ENCODE data around the gene DYNLT1. TPM values are rescaled to one million over a fixed set of nuclear protein-coding genes. Genes with fewer than 3 reads are reported as not detected.
A peak's percentile ranks its signal among the peaks of the same experiment; 100 is the strongest.

DYNLT1 gene
- total RNA-seq, 5 donors from 2014 or later (not counting 1 experiment from before 2014, with no cell fraction given), result 50.8 to 128 (median 59.5) TPM

GRCh38 chr6:158642097-158642601 lies 2.4 kb downstream of the DYNLT1 start:
- ATAC-seq (replicated peaks in 1 of 4), result no peak
- WGBS (ENCODE audit: insufficient coverage), result 92% methylated on average over 6 of the region's 8 CpGs
- peaks cover 12 to 57% of the 10 kb centered on the region in 2 experiments for H3K4me1 ChIP-seq (ENCODE audit: control insufficient read depth in 1 of 2, extremely low read depth in 1 of 2, insufficient read depth in 2 of 2, low read length in 2 of 2)
- H3K4me1 Mint-ChIP-seq, result peaks cover 66 to 76% (median 71%) of the 10 kb centered on the region in 3 donors
- peaks cover 3 to 32% of the 10 kb centered on the region in 2 donors for H3K36me3 ChIP-seq (ENCODE audit: control insufficient read depth in 2 of 2, extremely low read depth in 1 of 2, insufficient read depth in 1 of 2, low read length in 1 of 2)
- no peaks in the 10 kb centered on the region for H3K27me3 ChIP-seq (replicated peaks in 1 of 2; ENCODE audit: control insufficient read depth in 2 of 2, extremely low read depth in 1 of 2, insufficient read depth in 2 of 2, low read length in 1 of 2)
- H3K9me3 Mint-ChIP-seq, result no peaks in the 10 kb centered on the region
- H3K27ac Mint-ChIP-seq, result peak overlapping the region; percentile 69 to 97
- peak overlapping the region; percentile 91 to 99 (median 95) for H3K4me3 Mint-ChIP-seq
- no peak for DNase-seq
- peaks cover 20% of the 10 kb centered on the region for H3K36me3 Mint-ChIP-seq
- peak overlapping the region in 1 of 2 donors; percentile 81 for H3K4me3 ChIP-seq (ENCODE audit: control insufficient read depth in 1 of 2, extremely low read depth in 1 of 2, low read length in 1 of 2)
- no peaks in the 10 kb centered on the region for H3K9me3 ChIP-seq
- no peaks in the 10 kb centered on the region for H3K27me3 Mint-ChIP-seq
- CTCF ChIA-PET, result interaction anchor here in 1 of 2 donors (1.2 kb wide), 2 partner anchors 9 to 49 kb away, joined by 3 read pairs; no protein-coding TSS in a partner anchor
- POLR2A ChIA-PET, result interaction anchor here (0.5 to 4.2 kb wide), 5 partner anchors 11 to 227 kb away, joined by 3 to 47 read pairs (median 5); partner anchors contain the start of genes EZR (in 1 of the 2) and TMEM181 (in 1 of the 2)
- H3K27ac ChIP-seq (ENCODE audit: low read length), result no peak overlapping the region

GRCh38 chr6:158640519-158640918 lies 4.0 kb downstream of the DYNLT1 start:
- ChIA-PET POLR2A (interaction anchor here (0.6 to 0.9 kb wide), 5 partner anchors 10 to 359 kb away, joined by 3 to 8 read pairs (median 3); partner anchors contain the start of gene SYTL3 (in 1 of the 2)), CTCF (interaction anchor here (0.7 kb wide), 2 partner anchors 13 to 334 kb away, joined by 3 read pairs; no protein-coding TSS in a partner anchor)
- peak overlapping the region; percentile 80 to 91 for H3K27ac Mint-ChIP-seq
- H3K9me3 ChIP-seq, result no peaks in the 10 kb centered on the region
- DNase-seq (no peak), ATAC-seq (replicated peaks in 1 of 4) (no peak)
- 83% methylated on average over 1 of the region's 2 CpGs for WGBS (ENCODE audit: insufficient coverage)
- H3K4me1 ChIP-seq (ENCODE audit: control insufficient read depth in 1 of 2, extremely low read depth in 1 of 2, insufficient read depth in 2 of 2, low read length in 2 of 2), result peaks cover 20 to 61% of the 10 kb centered on the region in 2 experiments
- H3K27ac ChIP-seq (ENCODE audit: low read length), result peak overlapping the region; percentile 3
- no peak overlapping the region for H3K4me3 ChIP-seq (ENCODE audit: control insufficient read depth in 1 of 2, extremely low read depth in 1 of 2, low read length in 1 of 2)
- no peaks in the 10 kb centered on the region for H3K27me3 ChIP-seq (replicated peaks in 1 of 2; ENCODE audit: control insufficient read depth in 2 of 2, extremely low read depth in 1 of 2, insufficient read depth in 2 of 2, low read length in 1 of 2)
- H3K27me3 Mint-ChIP-seq, result no peaks in the 10 kb centered on the region
- peaks cover 74 to 77% (median 75%) of the 10 kb centered on the region in 3 donors for H3K4me1 Mint-ChIP-seq
- peak overlapping the region; percentile 2 to 91 (median 10) for H3K4me3 Mint-ChIP-seq
- H3K36me3 ChIP-seq (ENCODE audit: control insufficient read depth in 2 of 2, extremely low read depth in 1 of 2, insufficient read depth in 1 of 2, low read length in 1 of 2), result peaks cover 3 to 47% of the 10 kb centered on the region in 2 donors
- peaks cover 33% of the 10 kb centered on the region for H3K36me3 Mint-ChIP-seq
- no peaks in the 10 kb centered on the region for H3K9me3 Mint-ChIP-seq

GRCh38 chr6:158639056-158639455 lies 5.5 kb downstream of the DYNLT1 start:
- Histone ChIP-seq H3K27ac (ENCODE audit: low read length) (peak overlapping the region; percentile 37), H3K27me3 (replicated peaks in 1 of 2; ENCODE audit: control insufficient read depth in 2 of 2, extremely low read depth in 1 of 2, insufficient read depth in 2 of 2, low read length in 1 of 2) (no peaks in the 10 kb centered on the region), H3K36me3 (ENCODE audit: control insufficient read depth in 2 of 2, extremely low read depth in 1 of 2, insufficient read depth in 1 of 2, low read length in 1 of 2) (peaks cover 7 to 52% of the 10 kb centered on the region in 2 donors), H3K4me3 (ENCODE audit: control insufficient read depth in 1 of 2, extremely low read depth in 1 of 2, low read length in 1 of 2) (no peak overlapping the region), H3K9me3 (no peaks in the 10 kb centered on the region), H3K4me1 (ENCODE audit: control insufficient read depth in 1 of 2, extremely low read depth in 1 of 2, insufficient read depth in 2 of 2, low read length in 2 of 2) (peaks cover 29 to 58% of the 10 kb centered on the region in 2 experiments)
- POLR2A ChIA-PET, result interaction anchor here (0.5 to 2.3 kb wide), 7 partner anchors 10 to 142 kb away, joined by 3 to 9 read pairs (median 3); partner anchors contain the start of gene SYTL3 (in 1 of the 2)
- Mint-ChIP-seq H3K27me3 (no peaks in the 10 kb centered on the region), H3K27ac (peak overlapping the region; percentile 65 to 80), H3K4me3 (peak overlapping the region in 1 of 3 donors; percentile 49), H3K9me3 (no peaks in the 10 kb centered on the region), H3K4me1 (peaks cover 81 to 84% (median 82%) of the 10 kb centered on the region in 3 donors), H3K36me3 (peaks cover 39% of the 10 kb centered on the region)
- no peak for ATAC-seq (replicated peaks in 1 of 4)
- CTCF ChIA-PET, result interaction anchor here in 1 of 2 donors (0.6 to 1.3 kb wide), 2 partner anchors 21 to 104 kb away, joined by 3 to 4 read pairs; no protein-coding TSS in a partner anchor
- no peak for DNase-seq
- WGBS (ENCODE audit: insufficient coverage), result 90% methylated on average over 4 of the region's 5 CpGs

- H3K4me1 ChIP-seq (ENCODE audit: control insufficient read depth in 1 of 2, extremely low read depth in 1 of 2, insufficient read depth in 2 of 2, low read length in 2 of 2), result peaks cover 29 to 58% of the 10 kb centered on the region in 2 experiments
- DNase-seq (no peak), ATAC-seq (replicated peaks in 1 of 4) (no peak)
- H3K36me3 ChIP-seq (ENCODE audit: control insufficient read depth in 2 of 2, extremely low read depth in 1 of 2, insufficient read depth in 1 of 2, low read length in 1 of 2), result peaks cover 7 to 52% of the 10 kb centered on the region in 2 donors
- Mint-ChIP-seq H3K4me1 (peaks cover 80 to 82% (median 81%) of the 10 kb centered on the region in 3 donors), H3K27me3 (no peaks in the 10 kb centered on the region), H3K4me3 (peak overlapping the region in 1 of 3 donors; percentile 49), H3K27ac (peak overlapping the region; percentile 65 to 80), H3K9me3 (no peaks in the 10 kb centered on the region), H3K36me3 (peaks cover 39% of the 10 kb centered on the region)
- no CpG with 5 or more reads among the region's 3 CpGs for WGBS (ENCODE audit: insufficient coverage)
- ChIA-PET CTCF (interaction anchor here in 1 of 2 donors (0.6 to 1.3 kb wide), 2 partner anchors 21 to 105 kb away, joined by 3 to 4 read pairs; no protein-coding TSS in a partner anchor), POLR2A (interaction anchor here (0.5 to 2.3 kb wide), 8 partner anchors 11 to 490 kb away, joined by 3 to 9 read pairs (median 4); partner anchors contain the start of gene SYTL3 (in 1 of the 2))
- no peak overlapping the region for H3K4me3 ChIP-seq (ENCODE audit: control insufficient read depth in 1 of 2, extremely low read depth in 1 of 2, low read length in 1 of 2)
- peak overlapping the region; percentile 37 for H3K27ac ChIP-seq (ENCODE audit: low read length)
- H3K27me3 ChIP-seq (replicated peaks in 1 of 2; ENCODE audit: control insufficient read depth in 2 of 2, extremely low read depth in 1 of 2, insufficient read depth in 2 of 2, low read length in 1 of 2), result no peaks in the 10 kb centered on the region
- H3K9me3 ChIP-seq, result no peaks in the 10 kb centered on the region
Measured at GRCh38 chr6:158638324-158638854, 6.2 kb downstream of the DYNLT1 start.

GRCh38 chr6:158636778-158637177 lies 7.8 kb downstream of the DYNLT1 start:
- POLR2A ChIA-PET, result interaction anchor here in 1 of 2 donors (1.4 kb wide), 1 partner anchor 13 kb away, joined by 8 read pairs; the partner anchor contains the start of gene SYTL3
- no peak for ATAC-seq (replicated peaks in 1 of 4)
- no peak for DNase-seq
- no peak overlapping the region for H3K4me3 ChIP-seq (ENCODE audit: control insufficient read depth in 1 of 2, extremely low read depth in 1 of 2, low read length in 1 of 2)
- no CpG with 5 or more reads among the region's 8 CpGs for WGBS (ENCODE audit: insufficient coverage)
- H3K4me3 Mint-ChIP-seq, result no peak overlapping the region
- H3K27me3 Mint-ChIP-seq, result no peaks in the 10 kb centered on the region
- H3K4me1 Mint-ChIP-seq, result peaks cover 70 to 73% (median 72%) of the 10 kb centered on the region in 3 donors
- CTCF ChIA-PET, result interaction anchor here in 1 of 2 donors (0.6 to 1.1 kb wide), 3 partner anchors 9 to 13 kb away, joined by 3 read pairs; no protein-coding TSS in a partner anchor
- H3K36me3 ChIP-seq (ENCODE audit: control insufficient read depth in 2 of 2, extremely low read depth in 1 of 2, insufficient read depth in 1 of 2, low read length in 1 of 2), result peaks cover 7 to 54% of the 10 kb centered on the region in 2 donors
- H3K27me3 ChIP-seq (replicated peaks in 1 of 2; ENCODE audit: control insufficient read depth in 2 of 2, extremely low read depth in 1 of 2, insufficient read depth in 2 of 2, low read length in 1 of 2), result no peaks in the 10 kb centered on the region
- H3K9me3 Mint-ChIP-seq, result no peaks in the 10 kb centered on the region
- peaks cover 43% of the 10 kb centered on the region for H3K36me3 Mint-ChIP-seq
- peaks cover 22 to 46% of the 10 kb centered on the region in 2 experiments for H3K4me1 ChIP-seq (ENCODE audit: control insufficient read depth in 1 of 2, extremely low read depth in 1 of 2, insufficient read depth in 2 of 2, low read length in 2 of 2)
- peak overlapping the region; percentile 30 to 71 for H3K27ac Mint-ChIP-seq
- no peak overlapping the region for H3K27ac ChIP-seq (ENCODE audit: low read length)
- no peaks in the 10 kb centered on the region for H3K9me3 ChIP-seq
